Caco-2 (cell line): ENCODE results near the gene FOXD4L3. TPM values are rescaled to one million over a fixed set of nuclear protein-coding genes. Genes with fewer than 3 reads are reported as not detected.
"Not testable (repeated sequence)": the region's sequence is repeated elsewhere in the genome, so short reads cannot be mapped to it uniquely, and the experiment has no call there.

Experiments used
- Bru-seq: library from RNA; stranded (reverse); fragments of 400-500 nt; gene quantifications from one replicate; lab custom pipeline; 2021; lab: Mats Ljungman, UMichigan
- BruChase-seq, 2 experiments: library from RNA; stranded (reverse); fragments of 400-500 nt; gene quantifications; one replicate each; lab custom pipeline; 2021; lab: Mats Ljungman, UMichigan
- BruUV-seq: library from RNA; stranded (reverse); fragments of 400-500 nt; replicated peaks from 2 replicates; lab custom pipeline; 2021; lab: Mats Ljungman, UMichigan
- CTCF ChIA-PET: fragments of 300-600 bp; sonication (Branson Sonifier 250); formaldehyde crosslinking; loops from one replicate; lab custom pipeline; 2022; ENCODE audit warnings: antibody characterized with exemption; lab: Charles Lee
- POLR2A ChIA-PET: fragments of 300-600 bp; sonication (Branson Sonifier 250); formaldehyde crosslinking; loops from one replicate; lab custom pipeline; 2022; ENCODE audit warnings: antibody characterized with exemption; lab: Charles Lee
- DNase-seq, 2 experiments: peaks; one replicate each; pipeline versions ENCODE4 v3.0.0 to v3.0.0-alpha.2; 2020 to 2022
- H3K27me3 ChIP-seq: replicated peaks from 2 replicates; pipeline ENCODE4 v1.6.0; 2011; ENCODE audit warnings: low read length; ENCODE audit not compliant: control insufficient read depth, insufficient read depth
- H3K36me3 ChIP-seq: 2 replicates; pipeline ENCODE4 v1.5.1; 2011; ENCODE audit warnings: low read length; ENCODE audit not compliant: control insufficient read depth, insufficient read depth
- H3K4me1 ChIP-seq: fragments of 250-450 bp; sonication (Bioruptor Pico); 2 replicates; pipeline ENCODE4 v1.5.1; 2020; ENCODE audit warnings: mild to moderate bottlenecking
- H3K4me3 ChIP-seq: 2 replicates; pipeline ENCODE4 v1.5.1; 2011; ENCODE audit warnings: low read depth, mild to moderate bottlenecking, control low read depth, low read length
- H3K9me3 ChIP-seq: fragments of 250-450 bp; sonication (Bioruptor Pico); 2 replicates; pipeline ENCODE4 v1.5.1; 2020; ENCODE audit warnings: mild to moderate bottlenecking, moderate library complexity
- H3K27ac Mint-ChIP-seq: one replicate; pipeline ENCODE4 v1.8.0; 2022; ENCODE audit warnings: mixed read lengths; ENCODE audit not compliant: unreplicated experiment
- H3K27me3 Mint-ChIP-seq: one replicate; pipeline ENCODE4 v1.8.0; 2022; ENCODE audit warnings: mixed read lengths; ENCODE audit not compliant: insufficient read depth, unreplicated experiment
- H3K36me3 Mint-ChIP-seq: one replicate; pipeline ENCODE4 v1.8.0; 2022; ENCODE audit warnings: mild to moderate bottlenecking, mixed read lengths; ENCODE audit not compliant: insufficient read depth, unreplicated experiment
- H3K4me1 Mint-ChIP-seq: one replicate; pipeline ENCODE4 v1.8.0; 2022; ENCODE audit warnings: low read depth, mixed read lengths; ENCODE audit not compliant: unreplicated experiment
- H3K4me3 Mint-ChIP-seq: one replicate; pipeline ENCODE4 v1.8.0; 2022; ENCODE audit warnings: mild to moderate bottlenecking, moderate library complexity, mixed read lengths; ENCODE audit not compliant: unreplicated experiment
- H3K9me3 Mint-ChIP-seq: one replicate; pipeline ENCODE4 v1.8.0; 2022; ENCODE audit warnings: mixed read lengths; ENCODE audit not compliant: unreplicated experiment
- intact Hi-C: fragments of 100-400 bp; cut with micrococcal nuclease; formaldehyde crosslinking; loops from one replicate; pipeline ENCODE4 v1.10.0; 2022; ENCODE audit not compliant: unreplicated experiment
- long read RNA-seq: library from polyadenylated mRNA; stranded (forward); transcript quantifications from one replicate; pipeline ENCODE4 v2.0.0, GENCODE V29; 2022
- total RNA-seq: library from RNA; stranded (reverse); gene quantifications from 2 replicates; pipeline ENCODE4 v1.2.3, GENCODE V29; 2022

FOXD4L3 gene
- 0.23 TPM in 1 of 2 replicates, not detected in the other for total RNA-seq
- Bru-seq, nascent RNA = percentile 25 among the genes with signal in this experiment
- percentile 15 among the genes with signal in this experiment for BruChase-seq, experiment 1, labeled RNA remaining after a 2-hour chase
- not detected for BruChase-seq, experiment 2, labeled RNA remaining after a 6-hour chase
- long read RNA-seq = 0 reads

DNA sequence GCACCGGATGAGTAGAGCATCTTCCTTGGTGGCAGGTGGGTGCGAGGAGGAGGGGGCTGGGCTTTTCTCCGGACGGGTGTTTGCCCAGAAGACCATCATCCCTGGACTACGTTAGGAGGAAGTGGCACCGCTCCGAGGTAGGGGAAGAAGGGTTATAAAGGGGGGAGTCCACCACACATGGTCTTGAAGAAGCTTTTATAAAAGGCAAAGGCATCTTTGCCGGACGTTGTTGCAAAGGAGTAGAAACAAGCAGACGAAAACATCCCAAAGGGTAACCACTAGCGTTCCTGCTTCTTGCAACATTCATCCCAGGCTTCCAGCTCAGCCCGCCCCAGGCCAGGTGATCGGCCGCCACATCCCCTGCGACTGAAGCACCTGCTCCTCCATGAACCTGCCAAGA, at the start of gene FOXD4L3:
Gene FOXD4L3, plus strand, starts transcription at position 301 of the 400 bp plus-strand sequence. Its CDS starts 85 bp downstream, at position 386.
- POLR2A ChIA-PET, H3K9me3 Mint-ChIP-seq, H3K36me3 Mint-ChIP-seq, DNase-seq, H3K4me1 Mint-ChIP-seq, H3K9me3 ChIP-seq, CTCF ChIA-PET, H3K4me1 ChIP-seq, BruUV-seq, intact Hi-C loops, H3K27me3 ChIP-seq, H3K4me3 ChIP-seq, H3K36me3 ChIP-seq, H3K4me3 Mint-ChIP-seq, H3K27me3 Mint-ChIP-seq, H3K27ac Mint-ChIP-seq: not testable (repeated sequence)

DNA sequence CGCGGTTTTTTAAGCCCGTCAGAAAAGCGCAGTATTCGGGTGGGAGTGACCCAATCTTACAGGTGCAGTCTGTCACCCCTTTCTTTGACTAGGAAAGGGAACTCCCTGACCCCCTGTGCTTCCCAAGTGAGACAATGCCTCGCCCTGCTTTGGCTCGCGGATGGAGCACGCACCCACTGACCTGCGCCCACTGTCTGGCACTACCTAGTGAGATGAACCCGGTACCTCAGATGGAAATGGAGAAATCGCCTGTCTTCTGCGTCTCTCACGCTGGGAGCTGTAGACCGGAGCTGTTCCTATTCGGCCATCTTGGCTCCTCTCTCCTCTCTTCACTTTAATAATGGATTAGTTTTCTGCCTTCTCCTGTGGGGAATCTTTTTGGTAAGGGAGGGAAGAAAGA, 21.6 kb upstream of the FOXD4L3 start:
- not testable (repeated sequence) for H3K4me3 ChIP-seq, H3K27ac Mint-ChIP-seq, BruUV-seq

DNA sequence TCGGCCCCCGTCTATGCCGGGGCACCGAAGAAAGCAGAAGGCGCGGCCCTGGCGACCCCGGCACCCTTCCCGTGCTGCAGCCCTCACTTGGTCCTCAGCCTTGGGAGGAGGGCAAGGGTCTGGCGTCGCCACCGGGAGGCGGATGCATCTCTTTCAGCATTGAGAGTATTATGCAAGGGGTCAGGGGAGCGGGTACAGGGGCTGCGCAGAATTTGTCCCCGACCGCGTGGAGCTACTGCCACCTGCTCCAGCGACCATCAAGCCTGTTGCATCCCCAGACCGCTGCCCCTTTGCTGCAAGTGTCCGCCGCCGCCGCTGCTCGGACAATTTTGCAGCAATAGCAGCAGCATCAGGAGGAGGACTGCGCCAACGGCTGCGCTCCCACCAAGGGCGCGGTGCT, 1.1 kb downstream of the FOXD4L3 start:
- H3K36me3 ChIP-seq, intact Hi-C loops, H3K27me3 Mint-ChIP-seq, POLR2A ChIA-PET, H3K36me3 Mint-ChIP-seq, DNase-seq, CTCF ChIA-PET, H3K4me3 Mint-ChIP-seq, BruUV-seq, H3K9me3 ChIP-seq, H3K4me3 ChIP-seq, H3K4me1 ChIP-seq, H3K9me3 Mint-ChIP-seq, H3K4me1 Mint-ChIP-seq, H3K27me3 ChIP-seq, H3K27ac Mint-ChIP-seq: not testable (repeated sequence)

More for the DNA sequence above, 21.6 kb upstream of the FOXD4L3 start:
- H3K9me3 ChIP-seq, CTCF ChIA-PET, H3K36me3 Mint-ChIP-seq, H3K36me3 ChIP-seq, H3K27me3 ChIP-seq, H3K27me3 Mint-ChIP-seq, H3K4me1 ChIP-seq, H3K9me3 Mint-ChIP-seq, intact Hi-C loops, POLR2A ChIA-PET, H3K4me3 Mint-ChIP-seq, DNase-seq, H3K4me1 Mint-ChIP-seq: not testable (repeated sequence)

DNA sequence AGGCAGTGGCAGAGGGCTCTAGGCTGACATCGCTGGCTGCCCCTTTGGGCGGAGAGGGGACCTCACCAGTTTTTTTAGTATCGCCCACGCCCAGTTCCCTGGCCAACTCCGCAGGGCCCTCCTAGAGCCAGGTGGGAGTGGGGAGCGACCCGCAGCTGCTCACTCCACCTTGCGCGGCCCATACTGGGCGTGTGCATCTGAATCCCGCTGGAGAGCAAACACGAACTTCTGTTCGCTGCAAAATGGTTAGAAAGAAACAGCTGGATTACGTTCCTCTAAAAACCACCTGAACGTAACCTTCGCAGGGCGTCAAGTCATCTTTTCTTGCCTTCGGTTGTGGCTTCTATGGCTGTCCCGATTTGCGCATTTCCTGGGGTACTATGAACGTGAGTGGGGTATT, 1.5 kb downstream of the FOXD4L3 start:
- H3K9me3 Mint-ChIP-seq, H3K36me3 Mint-ChIP-seq, H3K9me3 ChIP-seq, intact Hi-C loops, H3K4me1 ChIP-seq, DNase-seq, H3K36me3 ChIP-seq, BruUV-seq, CTCF ChIA-PET, H3K27me3 ChIP-seq, H3K27ac Mint-ChIP-seq, H3K4me3 Mint-ChIP-seq, H3K4me1 Mint-ChIP-seq, H3K27me3 Mint-ChIP-seq, POLR2A ChIA-PET, H3K4me3 ChIP-seq: not testable (repeated sequence)

DNA sequence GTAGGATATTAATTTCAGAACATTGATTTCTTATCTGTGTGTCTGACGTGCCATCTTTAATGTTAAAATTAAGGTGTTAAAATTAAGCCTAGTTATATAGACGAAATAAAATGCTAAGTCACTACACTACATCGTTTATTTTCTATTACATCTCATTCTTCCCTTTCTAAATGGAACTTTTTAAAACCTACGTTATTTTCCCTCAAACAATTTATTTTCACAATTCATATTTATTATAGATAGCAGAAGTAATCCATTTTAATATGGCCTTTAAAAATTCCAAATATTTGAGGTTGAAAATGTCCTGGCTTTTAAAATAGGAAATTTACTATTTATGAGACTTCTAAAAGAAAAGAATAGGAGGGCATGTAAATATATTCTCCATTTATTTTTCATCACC, 2.1 kb downstream of the FOXD4L3 start:
- H3K4me1 ChIP-seq, H3K27me3 Mint-ChIP-seq, H3K4me3 ChIP-seq, H3K27me3 ChIP-seq, H3K27ac Mint-ChIP-seq, intact Hi-C loops, H3K4me1 Mint-ChIP-seq, CTCF ChIA-PET, H3K4me3 Mint-ChIP-seq, DNase-seq, POLR2A ChIA-PET, H3K36me3 Mint-ChIP-seq, BruUV-seq, H3K36me3 ChIP-seq, H3K9me3 ChIP-seq, H3K9me3 Mint-ChIP-seq: not testable (repeated sequence)

DNA sequence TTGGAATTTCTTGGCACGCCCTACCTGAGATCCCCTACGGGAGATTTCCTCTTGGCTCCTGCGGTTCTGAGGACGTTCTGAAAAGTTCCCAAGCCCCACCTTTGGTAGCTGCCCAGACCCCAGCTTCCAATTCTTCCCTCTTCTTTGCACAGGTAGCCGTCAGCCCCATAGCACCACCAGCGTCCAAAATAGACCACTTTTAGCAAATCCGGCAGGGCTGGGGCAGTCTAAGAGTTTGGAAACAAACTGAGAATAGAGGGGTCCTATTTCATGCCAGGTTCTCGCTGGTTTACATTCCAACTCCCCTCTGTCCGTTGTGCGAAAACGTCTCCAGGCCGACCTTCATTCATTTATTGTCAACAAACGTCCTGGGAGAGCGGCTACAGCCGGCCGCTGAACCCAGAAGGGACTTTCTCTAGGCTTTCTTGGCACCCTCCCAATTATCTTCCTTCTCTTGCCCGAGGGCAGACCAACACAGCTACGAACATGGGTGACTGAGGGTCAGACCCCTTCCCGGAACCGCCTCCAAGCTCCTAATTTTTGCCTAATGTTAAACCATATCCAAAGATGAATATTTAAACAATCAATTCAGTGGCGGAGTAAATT, 3.1 kb downstream of the FOXD4L3 start:
- H3K36me3 Mint-ChIP-seq, intact Hi-C loops, BruUV-seq, H3K4me3 Mint-ChIP-seq, H3K27me3 ChIP-seq, H3K36me3 ChIP-seq, H3K27me3 Mint-ChIP-seq, DNase-seq, CTCF ChIA-PET, H3K4me1 ChIP-seq, H3K27ac Mint-ChIP-seq, POLR2A ChIA-PET, H3K9me3 ChIP-seq, H3K9me3 Mint-ChIP-seq, H3K4me3 ChIP-seq, H3K4me1 Mint-ChIP-seq: not testable (repeated sequence)

DNA sequence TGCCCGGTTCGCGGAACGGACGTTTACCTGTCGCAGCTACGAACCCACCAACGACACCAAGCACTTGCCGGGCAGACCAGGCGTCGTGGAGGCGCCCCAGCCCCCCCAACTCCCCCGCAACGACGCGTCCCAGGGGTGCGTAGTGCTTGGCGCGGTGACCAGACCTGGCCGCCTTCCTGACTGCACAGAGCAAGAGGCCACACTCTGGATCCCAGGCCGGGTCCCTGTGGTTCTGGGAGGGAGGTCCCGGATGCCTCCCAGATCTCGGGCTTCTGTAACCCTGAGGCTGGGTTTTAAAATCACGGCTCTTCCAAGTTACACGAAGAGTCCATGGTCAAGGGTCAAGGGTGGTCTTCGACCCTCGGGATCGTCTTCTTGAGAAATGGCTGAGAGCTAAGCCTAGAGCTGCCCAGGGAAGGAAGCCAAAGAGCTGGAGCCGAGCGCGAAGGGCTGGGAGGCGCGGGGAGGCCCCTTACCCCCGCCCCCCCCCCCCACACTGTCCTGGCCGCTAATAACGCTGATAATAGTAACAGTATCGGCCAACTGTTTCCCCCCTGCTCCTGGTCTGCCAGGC, 3.8 kb downstream of the FOXD4L3 start:
- H3K27ac Mint-ChIP-seq, H3K36me3 Mint-ChIP-seq, intact Hi-C loops, H3K9me3 ChIP-seq, CTCF ChIA-PET, H3K9me3 Mint-ChIP-seq, H3K4me3 Mint-ChIP-seq, H3K4me1 ChIP-seq, POLR2A ChIA-PET, H3K36me3 ChIP-seq, BruUV-seq, DNase-seq, H3K4me3 ChIP-seq, H3K27me3 Mint-ChIP-seq, H3K4me1 Mint-ChIP-seq, H3K27me3 ChIP-seq: not testable (repeated sequence)
